Measurements from ENCODE around the gene TMA7B.

- TF ChIP-seq CTCF (IDR thresholded peaks at IDR 0.05) (no peak), POLR2A (IDR thresholded peaks at IDR 0.05) (no peak)
Observed at GRCh38 chr22:39960791-39961746, 872 bp downstream of the TMA7B start.
